Measurements from ENCODE around the gene SEMA6A. TPM values are rescaled to one million over a fixed set of nuclear protein-coding genes. Genes with fewer than 3 reads are reported as not detected.

The SEMA6A gene
- total RNA-seq, 2 experiments from 2014 or later: not detected

GRCh38 chr5:116504593-116505166, 69.9 kb downstream of the SEMA6A start:
- ChIA-PET POLR2A (no interaction called here), CTCF (no interaction called here)
- no peak for ATAC-seq (ENCODE audit: poor library complexity)
- no peaks in the 10 kb centered on the region for H3K27me3 ChIP-seq (ENCODE audit: control insufficient read depth in 1 of 2, insufficient read depth in 2 of 2, low read length in 2 of 2)
- Mint-ChIP-seq H3K27me3 (no peaks in the 10 kb centered on the region), H3K4me1 (ENCODE audit: low read depth) (no peaks in the 10 kb centered on the region), H3K27ac (no peak overlapping the region), H3K4me3 (no peak overlapping the region), H3K36me3 (ENCODE audit: low read depth) (no peaks in the 10 kb centered on the region), H3K9me3 (no peaks in the 10 kb centered on the region)
- H3K4me3 ChIP-seq (ENCODE audit: low read length): no peak overlapping the region
- H3K9me3 ChIP-seq (ENCODE audit: control insufficient read depth in 1 of 2, insufficient read depth in 1 of 2, low read length in 2 of 2): no peaks in the 10 kb centered on the region
- no peak for TF ChIP-seq CTCF (IDR thresholded peaks at IDR 0.05)
- H3K36me3 ChIP-seq (ENCODE audit: insufficient read depth, low read length): no peaks in the 10 kb centered on the region
- intact Hi-C loops (cut with DNase I, micrococcal nuclease): no loop called here
- H3K4me1 ChIP-seq (ENCODE audit: insufficient read depth, low read length): no peaks in the 10 kb centered on the region
- no peak for DNase-seq
- no peak overlapping the region for H3K27ac ChIP-seq (ENCODE audit: low read depth in 1 of 2, low read length in 2 of 2)

GRCh38 chr5:116502616-116503015, 72.0 kb downstream of the SEMA6A start:
- no peak for TF ChIP-seq CTCF (IDR thresholded peaks at IDR 0.05)
- Mint-ChIP-seq H3K4me1 (ENCODE audit: low read depth) (no peaks in the 10 kb centered on the region), H3K4me3 (no peak overlapping the region), H3K27ac (no peak overlapping the region), H3K27me3 (no peaks in the 10 kb centered on the region), H3K36me3 (ENCODE audit: low read depth) (no peaks in the 10 kb centered on the region), H3K9me3 (no peaks in the 10 kb centered on the region)
- Histone ChIP-seq H3K36me3 (ENCODE audit: insufficient read depth, low read length) (no peaks in the 10 kb centered on the region), H3K27ac (ENCODE audit: low read depth in 1 of 2, low read length in 2 of 2) (no peak overlapping the region), H3K4me1 (ENCODE audit: insufficient read depth, low read length) (no peaks in the 10 kb centered on the region), H3K4me3 (ENCODE audit: low read length) (no peak overlapping the region), H3K27me3 (ENCODE audit: control insufficient read depth in 1 of 2, insufficient read depth in 2 of 2, low read length in 2 of 2) (no peaks in the 10 kb centered on the region), H3K9me3 (ENCODE audit: control insufficient read depth in 1 of 2, insufficient read depth in 1 of 2, low read length in 2 of 2) (no peaks in the 10 kb centered on the region)
- no peak for ATAC-seq (ENCODE audit: poor library complexity)
- DNase-seq: no peak
- intact Hi-C loops (cut with DNase I, micrococcal nuclease): no loop called here
- ChIA-PET CTCF (no interaction called here), POLR2A (no interaction called here)

GRCh38 chr5:116502138-116502537, 72.5 kb downstream of the SEMA6A start:
- ChIA-PET CTCF (no interaction called here), POLR2A (no interaction called here)
- H3K36me3 Mint-ChIP-seq (ENCODE audit: low read depth): no peaks in the 10 kb centered on the region

More at GRCh38 chr5:116502138-116502537, 72.5 kb downstream of the SEMA6A start:
- intact Hi-C loops (cut with DNase I, micrococcal nuclease): no loop called here
- Histone ChIP-seq H3K9me3 (ENCODE audit: control insufficient read depth in 1 of 2, insufficient read depth in 1 of 2, low read length in 2 of 2) (no peaks in the 10 kb centered on the region), H3K27ac (ENCODE audit: low read depth in 1 of 2, low read length in 2 of 2) (no peak overlapping the region), H3K36me3 (ENCODE audit: insufficient read depth, low read length) (no peaks in the 10 kb centered on the region), H3K27me3 (ENCODE audit: control insufficient read depth in 1 of 2, insufficient read depth in 2 of 2, low read length in 2 of 2) (no peaks in the 10 kb centered on the region), H3K4me1 (ENCODE audit: insufficient read depth, low read length) (no peaks in the 10 kb centered on the region), H3K4me3 (ENCODE audit: low read length) (no peak overlapping the region)
- H3K27me3 Mint-ChIP-seq: no peaks in the 10 kb centered on the region
- ATAC-seq (ENCODE audit: poor library complexity): no peak
- DNase-seq: no peak
- H3K4me3 Mint-ChIP-seq: no peak overlapping the region
- H3K4me1 Mint-ChIP-seq (ENCODE audit: low read depth): no peaks in the 10 kb centered on the region
- no peak for TF ChIP-seq CTCF (IDR thresholded peaks at IDR 0.05)
- H3K27ac Mint-ChIP-seq: no peak overlapping the region
- H3K9me3 Mint-ChIP-seq: no peaks in the 10 kb centered on the region
